NCI-H187 (cell line): ENCODE measurements around the gene SASH3.
"Not testable (repeated sequence)": the region's sequence is repeated elsewhere in the genome, so short reads cannot be mapped to it uniquely, and the experiment has no call there.

Experiments
- DNase-seq, 2 experiments: peaks; one replicate each; lab custom pipeline; 2025; lab: John Stamatoyannopoulos, UW

Gene SASH3

GRCh38 chrX:129779747-129780146, at the start of gene SASH3:
SASH3 (plus strand) TSS chrX:129779949; CDS start chrX:129780098, 149 bp downstream.
- DNase-seq, result no peak

GRCh38 chrX:129731228-129731627, 48.5 kb upstream of the SASH3 start:
- DNase-seq, result no peak

GRCh38 chrX:129732857-129733256, 46.9 kb upstream of the SASH3 start:
- no peak for DNase-seq

GRCh38 chrX:129733335-129733734, 46.4 kb upstream of the SASH3 start:
- DNase-seq, result no peak

- no peak for DNase-seq
Observed at GRCh38 chrX:129736491-129736890, 43.3 kb upstream of the SASH3 start.

- no peak for DNase-seq
Observed at GRCh38 chrX:129737916-129738315, 41.8 kb upstream of the SASH3 start.

GRCh38 chrX:129738466-129739308, 41.1 kb upstream of the SASH3 start, which contains the start of gene XPNPEP2:
XPNPEP2 (plus strand) TSS chrX:129738979; CDS start chrX:129739214, 235 bp downstream.
- DNase-seq, result no peak

GRCh38 chrX:129739578-129739977, 40.2 kb upstream of the SASH3 start:
- DNase-seq, result no peak

- DNase-seq, result no peak
Observed at GRCh38 chrX:129741880-129742758, 37.6 kb upstream of the SASH3 start.

GRCh38 chrX:129742759-129743152, 37.0 kb upstream of the SASH3 start:
- not testable (repeated sequence) for DNase-seq

- no peak for DNase-seq
Observed at GRCh38 chrX:129743821-129744220, 35.9 kb upstream of the SASH3 start.

- no peak for DNase-seq
Observed at GRCh38 chrX:129744861-129745321, 34.9 kb upstream of the SASH3 start.

GRCh38 chrX:129746557-129747470, 32.9 kb upstream of the SASH3 start:
- DNase-seq, result no peak

- no peak for DNase-seq
Observed at GRCh38 chrX:129747533-129747932, 32.2 kb upstream of the SASH3 start.

GRCh38 chrX:129748305-129748704, 31.4 kb upstream of the SASH3 start:
- DNase-seq, result no peak

- no peak for DNase-seq
Observed at GRCh38 chrX:129749069-129749468, 30.7 kb upstream of the SASH3 start.

GRCh38 chrX:129750971-129751370, 28.8 kb upstream of the SASH3 start:
- DNase-seq, result no peak

- DNase-seq, result no peak
Observed at GRCh38 chrX:129754056-129755024, 25.4 kb upstream of the SASH3 start.

- no peak for DNase-seq
Observed at GRCh38 chrX:129755779-129756650, 23.7 kb upstream of the SASH3 start.
